A549 treated with RU486 at 1 μM for 4 hours (cell line): ENCODE results near the gene GPR101. TPM values are rescaled to one million over a fixed set of nuclear protein-coding genes. Genes with fewer than 3 reads are reported as not detected.

Experiments
- total RNA-seq: library from RNA; stranded (reverse); fragments of 200-300 nt; extraction: Qiagen RNA extraction; gene quantifications from 5 replicates; pipeline ENCODE4 v1.2.3, GENCODE V29; 2022; ENCODE audit warnings: low read depth

Gene GPR101, protein sequence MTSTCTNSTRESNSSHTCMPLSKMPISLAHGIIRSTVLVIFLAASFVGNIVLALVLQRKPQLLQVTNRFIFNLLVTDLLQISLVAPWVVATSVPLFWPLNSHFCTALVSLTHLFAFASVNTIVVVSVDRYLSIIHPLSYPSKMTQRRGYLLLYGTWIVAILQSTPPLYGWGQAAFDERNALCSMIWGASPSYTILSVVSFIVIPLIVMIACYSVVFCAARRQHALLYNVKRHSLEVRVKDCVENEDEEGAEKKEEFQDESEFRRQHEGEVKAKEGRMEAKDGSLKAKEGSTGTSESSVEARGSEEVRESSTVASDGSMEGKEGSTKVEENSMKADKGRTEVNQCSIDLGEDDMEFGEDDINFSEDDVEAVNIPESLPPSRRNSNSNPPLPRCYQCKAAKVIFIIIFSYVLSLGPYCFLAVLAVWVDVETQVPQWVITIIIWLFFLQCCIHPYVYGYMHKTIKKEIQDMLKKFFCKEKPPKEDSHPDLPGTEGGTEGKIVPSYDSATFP
- total RNA-seq, result not detected in 5 replicates

DNA sequence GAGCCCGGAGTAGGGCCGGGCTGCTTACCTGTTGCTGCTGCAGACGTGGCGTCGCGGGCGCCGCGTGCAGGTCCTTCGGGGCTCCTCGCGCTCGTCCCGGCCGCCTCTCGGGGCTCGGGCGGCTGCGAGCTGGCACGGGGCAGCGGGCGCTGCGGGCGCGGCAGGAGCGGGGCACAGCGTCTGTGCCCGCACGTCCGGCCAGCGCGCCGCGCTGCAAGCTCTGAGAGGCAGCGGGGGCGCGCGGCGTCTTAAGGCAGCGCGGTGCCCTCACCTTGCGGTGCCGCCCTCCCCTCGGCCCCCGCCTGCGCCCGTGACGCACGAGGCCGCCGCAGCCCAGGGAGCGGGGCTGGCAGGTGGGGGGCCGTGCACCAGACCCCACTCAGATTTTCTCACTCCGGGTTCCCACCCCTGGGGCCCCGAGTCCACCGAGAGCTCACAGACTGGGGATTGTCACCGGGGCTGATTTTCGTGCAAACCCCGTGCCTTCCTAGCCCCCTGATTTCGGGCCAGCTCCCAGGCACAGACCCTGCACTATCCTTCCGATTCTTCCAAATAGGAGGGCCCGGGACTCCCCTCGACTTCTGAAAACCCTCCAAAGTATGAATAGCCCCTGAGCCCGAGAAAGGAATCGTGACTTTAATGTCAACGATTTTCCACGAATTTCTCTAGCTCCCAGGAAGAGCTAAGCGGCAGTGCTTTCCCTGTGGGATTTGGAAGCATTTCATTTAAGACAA is at the start of gene GPR101:
TSS of gene GPR101 (minus strand) at position 222 of the 734 bp plus-strand sequence. CDS start 2,321 bp downstream, outside the sequence.

Other genes with a start within 250 kb of the GPR101 start
- 207 to 307 TPM (median 232 TPM) in 5 replicates for gene RBMX, start 153.3 kb downstream of the GPR101 start, total RNA-seq